ENCODE measurements around the gene CENPM. TPM values are rescaled to one million over a fixed set of nuclear protein-coding genes. Genes with fewer than 3 reads are reported as not detected.

CENPM gene
- polyA plus RNA-seq, 1 of the 3 experiments (the other 2 are of a cell fraction) = 15.6 TPM

DNA sequence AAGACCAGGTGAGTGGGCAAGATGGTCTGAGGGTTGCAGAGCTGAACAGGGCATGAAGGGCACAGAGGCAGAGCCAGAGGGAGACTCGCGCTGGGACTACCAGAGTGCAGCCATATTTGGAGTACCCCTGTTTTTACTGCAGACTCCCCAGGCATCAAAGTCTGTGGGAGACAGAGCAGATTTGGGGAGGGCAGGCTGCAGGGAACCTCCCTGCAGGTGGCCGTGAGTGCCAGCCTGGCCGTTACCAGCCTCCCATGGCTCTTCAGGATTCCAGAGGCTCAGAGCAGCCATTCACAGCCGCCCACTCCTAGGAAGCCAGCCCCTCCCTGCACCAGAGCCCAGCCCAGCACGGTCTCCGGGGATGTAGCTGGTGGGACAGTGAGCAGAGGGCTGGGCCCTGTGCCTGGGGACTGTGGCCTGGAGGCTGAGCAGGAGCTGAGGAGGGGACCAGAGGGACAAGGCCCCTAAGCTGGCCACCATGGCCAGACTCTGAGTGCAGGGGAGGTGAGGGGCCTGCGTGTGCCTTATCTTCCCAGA, 22.2 kb upstream of the CENPM start, which contains the start of gene SEPTIN3:
SEPTIN3 (plus strand) TSS at position 334 of the 537 bp plus-strand sequence. CDS start 2,050 bp downstream, outside the sequence.
- H3K4me2 ChIP-seq = no peak within 1 kb of the TSS
- H3K4me1 ChIP-seq (ENCODE audit: control insufficient read depth in 1 of 2, insufficient read depth in 2 of 2, low read depth in 1 of 2, low read length in 1 of 2) = peaks cover 0 to 10% of the 10 kb centered on the region in 2 experiments; a peak in 1 of 4 replicates
- CTCF ChIA-PET = interaction anchor here (0.7 to 1.3 kb wide), 3 partner anchors 11 to 17 kb away, joined by 4 to 6 read pairs (median 5); partner anchors contain the start of gene SMIM45
- TF ChIP-seq, protein P1, sequence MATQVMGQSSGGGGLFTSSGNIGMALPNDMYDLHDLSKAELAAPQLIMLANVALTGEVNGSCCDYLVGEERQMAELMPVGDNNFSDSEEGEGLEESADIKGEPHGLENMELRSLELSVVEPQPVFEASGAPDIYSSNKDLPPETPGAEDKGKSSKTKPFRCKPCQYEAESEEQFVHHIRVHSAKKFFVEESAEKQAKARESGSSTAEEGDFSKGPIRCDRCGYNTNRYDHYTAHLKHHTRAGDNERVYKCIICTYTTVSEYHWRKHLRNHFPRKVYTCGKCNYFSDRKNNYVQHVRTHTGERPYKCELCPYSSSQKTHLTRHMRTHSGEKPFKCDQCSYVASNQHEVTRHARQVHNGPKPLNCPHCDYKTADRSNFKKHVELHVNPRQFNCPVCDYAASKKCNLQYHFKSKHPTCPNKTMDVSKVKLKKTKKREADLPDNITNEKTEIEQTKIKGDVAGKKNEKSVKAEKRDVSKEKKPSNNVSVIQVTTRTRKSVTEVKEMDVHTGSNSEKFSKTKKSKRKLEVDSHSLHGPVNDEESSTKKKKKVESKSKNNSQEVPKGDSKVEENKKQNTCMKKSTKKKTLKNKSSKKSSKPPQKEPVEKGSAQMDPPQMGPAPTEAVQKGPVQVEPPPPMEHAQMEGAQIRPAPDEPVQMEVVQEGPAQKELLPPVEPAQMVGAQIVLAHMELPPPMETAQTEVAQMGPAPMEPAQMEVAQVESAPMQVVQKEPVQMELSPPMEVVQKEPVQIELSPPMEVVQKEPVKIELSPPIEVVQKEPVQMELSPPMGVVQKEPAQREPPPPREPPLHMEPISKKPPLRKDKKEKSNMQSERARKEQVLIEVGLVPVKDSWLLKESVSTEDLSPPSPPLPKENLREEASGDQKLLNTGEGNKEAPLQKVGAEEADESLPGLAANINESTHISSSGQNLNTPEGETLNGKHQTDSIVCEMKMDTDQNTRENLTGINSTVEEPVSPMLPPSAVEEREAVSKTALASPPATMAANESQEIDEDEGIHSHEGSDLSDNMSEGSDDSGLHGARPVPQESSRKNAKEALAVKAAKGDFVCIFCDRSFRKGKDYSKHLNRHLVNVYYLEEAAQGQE (IDR thresholded peaks at IDR 0.05; ENCODE audit: low read depth, low read length) = no peak
- TF ChIP-seq POLR2AphosphoS5 (IDR thresholded peaks at IDR 0.05; ENCODE audit: low read depth, low read length) = no peak
- TF ChIP-seq, protein P2, sequence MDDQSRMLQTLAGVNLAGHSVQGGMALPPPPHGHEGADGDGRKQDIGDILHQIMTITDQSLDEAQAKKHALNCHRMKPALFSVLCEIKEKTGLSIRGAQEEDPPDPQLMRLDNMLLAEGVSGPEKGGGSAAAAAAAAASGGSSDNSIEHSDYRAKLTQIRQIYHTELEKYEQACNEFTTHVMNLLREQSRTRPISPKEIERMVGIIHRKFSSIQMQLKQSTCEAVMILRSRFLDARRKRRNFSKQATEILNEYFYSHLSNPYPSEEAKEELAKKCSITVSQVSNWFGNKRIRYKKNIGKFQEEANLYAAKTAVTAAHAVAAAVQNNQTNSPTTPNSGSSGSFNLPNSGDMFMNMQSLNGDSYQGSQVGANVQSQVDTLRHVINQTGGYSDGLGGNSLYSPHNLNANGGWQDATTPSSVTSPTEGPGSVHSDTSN (IDR thresholded peaks at IDR 0.05) = no peak
- H4K20me1 ChIP-seq (ENCODE audit: insufficient read depth) = no peaks in the 10 kb centered on the region
- no peaks in the 10 kb centered on the region for H3K9me2 ChIP-seq
- POLR2A ChIA-PET = no interaction called here
- H3K36me3 ChIP-seq (replicated peaks in 1 of 2; ENCODE audit: control insufficient read depth in 1 of 2, insufficient read depth in 2 of 2, low read length in 1 of 2) = no peaks in the 10 kb centered on the region
- H3K4me3 ChIP-seq (ENCODE audit: low read depth in 2 of 2, low read length in 1 of 2) = no peak within 1 kb of the TSS
- 75% methylated on average over 2 of the region's 8 CpGs for WGBS (ENCODE audit: low lambda C conversion rate)
- H3K9me3 ChIP-seq = no peaks in the 10 kb centered on the region
- H2AFZ ChIP-seq (ENCODE audit: low read depth) = no peak within 1 kb of the TSS
- DNase-seq = peak; percentile 39
- H3K27ac ChIP-seq (ENCODE audit: low read depth in 2 of 2, low read length in 1 of 2) = no peak within 1 kb of the TSS
- no peaks in the 10 kb centered on the region for H3K27me3 ChIP-seq (ENCODE audit: insufficient read depth)
- no peaks in the 10 kb centered on the region for H3K79me2 ChIP-seq (ENCODE audit: insufficient read depth)
- no peaks in the 10 kb centered on the region for H3F3A ChIP-seq (replicated peaks; ENCODE audit: insufficient read depth)
- H3K9ac ChIP-seq = no peak within 1 kb of the TSS

DNA sequence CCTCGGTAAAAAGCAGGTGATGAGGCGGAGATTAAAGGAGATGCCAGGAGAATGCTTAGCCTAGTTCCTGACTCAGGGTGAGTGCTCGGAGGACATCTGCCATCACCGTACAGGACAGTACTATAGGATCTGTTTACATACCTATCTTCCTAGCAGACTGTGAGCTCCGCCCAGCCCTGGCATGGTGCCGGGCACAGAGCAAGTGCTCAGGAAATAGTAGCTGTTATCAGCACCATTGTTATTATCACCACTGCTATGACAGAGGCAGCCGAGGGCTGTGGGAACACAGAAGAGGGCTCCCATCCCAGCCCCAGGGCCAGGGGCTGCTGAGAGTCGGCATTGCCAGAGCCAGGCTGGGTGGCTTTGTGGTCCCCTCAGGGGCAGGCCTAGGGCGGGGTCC, 21.6 kb upstream of the CENPM start:
- no peak overlapping the region for H3K4me2 ChIP-seq
- H3K36me3 ChIP-seq (replicated peaks in 1 of 2; ENCODE audit: control insufficient read depth in 1 of 2, insufficient read depth in 2 of 2, low read length in 1 of 2) = no peaks in the 10 kb centered on the region
- H3K27ac ChIP-seq (ENCODE audit: low read depth in 2 of 2, low read length in 1 of 2) = no peak overlapping the region
- no peaks in the 10 kb centered on the region for H3K9me2 ChIP-seq
- no peaks in the 10 kb centered on the region for H3K79me2 ChIP-seq (ENCODE audit: insufficient read depth)
- ChIA-PET POLR2A (no interaction called here), CTCF (interaction anchor here (0.7 kb wide), 1 partner anchor 12 kb away, joined by 4 read pairs; no protein-coding TSS in a partner anchor)
- no peaks in the 10 kb centered on the region for H3K27me3 ChIP-seq (ENCODE audit: insufficient read depth)
- WGBS (ENCODE audit: low lambda C conversion rate) = 20% methylated on average over 2 of the region's 9 CpGs
- no peak overlapping the region for H3K4me3 ChIP-seq (ENCODE audit: low read depth in 2 of 2, low read length in 1 of 2)
- peaks cover 0 to 10% of the 10 kb centered on the region in 2 experiments; a peak in 1 of 4 replicates for H3K4me1 ChIP-seq (ENCODE audit: control insufficient read depth in 1 of 2, insufficient read depth in 2 of 2, low read depth in 1 of 2, low read length in 1 of 2)
- H3F3A ChIP-seq (replicated peaks; ENCODE audit: insufficient read depth) = no peaks in the 10 kb centered on the region
- TF ChIP-seq GABPA (IDR thresholded peaks at IDR 0.05; ENCODE audit: low read depth) (no peak), GATA2 (CRISPR knock-in tag; IDR thresholded peaks at IDR 0.05) (peak; percentile 35; the same call in 1 of the 2 replicates), TAF1 (IDR thresholded peaks at IDR 0.05; ENCODE audit: borderline replicate concordance, low read depth, low read length) (no peak)
- TF ChIP-seq, protein P3, sequence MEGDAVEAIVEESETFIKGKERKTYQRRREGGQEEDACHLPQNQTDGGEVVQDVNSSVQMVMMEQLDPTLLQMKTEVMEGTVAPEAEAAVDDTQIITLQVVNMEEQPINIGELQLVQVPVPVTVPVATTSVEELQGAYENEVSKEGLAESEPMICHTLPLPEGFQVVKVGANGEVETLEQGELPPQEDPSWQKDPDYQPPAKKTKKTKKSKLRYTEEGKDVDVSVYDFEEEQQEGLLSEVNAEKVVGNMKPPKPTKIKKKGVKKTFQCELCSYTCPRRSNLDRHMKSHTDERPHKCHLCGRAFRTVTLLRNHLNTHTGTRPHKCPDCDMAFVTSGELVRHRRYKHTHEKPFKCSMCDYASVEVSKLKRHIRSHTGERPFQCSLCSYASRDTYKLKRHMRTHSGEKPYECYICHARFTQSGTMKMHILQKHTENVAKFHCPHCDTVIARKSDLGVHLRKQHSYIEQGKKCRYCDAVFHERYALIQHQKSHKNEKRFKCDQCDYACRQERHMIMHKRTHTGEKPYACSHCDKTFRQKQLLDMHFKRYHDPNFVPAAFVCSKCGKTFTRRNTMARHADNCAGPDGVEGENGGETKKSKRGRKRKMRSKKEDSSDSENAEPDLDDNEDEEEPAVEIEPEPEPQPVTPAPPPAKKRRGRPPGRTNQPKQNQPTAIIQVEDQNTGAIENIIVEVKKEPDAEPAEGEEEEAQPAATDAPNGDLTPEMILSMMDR (IDR thresholded peaks at IDR 0.05) = no peak
- no peaks in the 10 kb centered on the region for H4K20me1 ChIP-seq (ENCODE audit: insufficient read depth)
- DNase-seq = peak; percentile 57
- H2AFZ ChIP-seq (ENCODE audit: low read depth) = no peak overlapping the region
- no peak overlapping the region for H3K9ac ChIP-seq
- H3K9me3 ChIP-seq = no peaks in the 10 kb centered on the region
